ENCODE results near the gene FABP6.
"Not testable (repeated sequence)": the region's sequence is repeated elsewhere in the genome, so short reads cannot be mapped to it uniquely, and the experiment has no call there.

FABP6 gene

DNA sequence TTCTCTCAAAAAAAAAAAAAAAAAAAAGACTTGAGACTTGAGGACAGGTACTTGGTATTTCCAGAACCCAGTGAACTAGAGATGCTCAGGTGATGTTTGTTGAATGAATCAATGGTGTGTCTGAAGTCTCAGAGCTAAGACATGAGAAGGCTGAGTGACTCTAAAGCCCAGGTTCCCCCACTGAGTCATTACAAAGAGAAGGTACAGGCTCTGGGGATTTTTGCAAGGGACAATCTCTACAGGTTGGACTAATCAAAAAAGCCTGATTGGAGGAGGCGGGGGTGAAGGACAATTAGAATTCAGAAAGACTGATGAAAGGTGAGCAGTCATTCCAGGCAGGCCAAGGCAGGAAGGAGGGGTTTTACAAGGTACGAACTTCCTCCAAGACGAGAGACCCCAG, 8.2 kb upstream of the FABP6 start:
- no peak for DNase-seq (ENCODE audit: low spot score)

DNA sequence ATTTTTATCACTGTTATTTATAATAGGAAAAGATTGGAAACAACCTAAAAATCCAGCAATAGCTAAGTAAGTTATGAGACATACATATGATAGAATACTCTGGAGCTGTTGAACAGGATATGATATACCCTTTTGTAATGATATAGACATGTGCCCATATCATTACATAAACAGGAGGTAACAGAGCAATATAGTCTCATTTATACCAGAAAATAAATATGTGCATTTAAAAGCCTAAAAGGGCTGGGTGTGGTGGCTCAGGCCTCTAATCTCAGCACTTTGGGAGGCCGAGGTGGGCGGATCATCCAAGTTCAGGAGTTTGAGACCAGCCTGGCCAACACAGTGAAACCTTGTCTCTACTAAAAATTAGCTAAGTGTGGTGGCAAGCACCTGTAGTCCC, 2.3 kb upstream of the FABP6 start:
- no peak for DNase-seq (ENCODE audit: low spot score)

DNA sequence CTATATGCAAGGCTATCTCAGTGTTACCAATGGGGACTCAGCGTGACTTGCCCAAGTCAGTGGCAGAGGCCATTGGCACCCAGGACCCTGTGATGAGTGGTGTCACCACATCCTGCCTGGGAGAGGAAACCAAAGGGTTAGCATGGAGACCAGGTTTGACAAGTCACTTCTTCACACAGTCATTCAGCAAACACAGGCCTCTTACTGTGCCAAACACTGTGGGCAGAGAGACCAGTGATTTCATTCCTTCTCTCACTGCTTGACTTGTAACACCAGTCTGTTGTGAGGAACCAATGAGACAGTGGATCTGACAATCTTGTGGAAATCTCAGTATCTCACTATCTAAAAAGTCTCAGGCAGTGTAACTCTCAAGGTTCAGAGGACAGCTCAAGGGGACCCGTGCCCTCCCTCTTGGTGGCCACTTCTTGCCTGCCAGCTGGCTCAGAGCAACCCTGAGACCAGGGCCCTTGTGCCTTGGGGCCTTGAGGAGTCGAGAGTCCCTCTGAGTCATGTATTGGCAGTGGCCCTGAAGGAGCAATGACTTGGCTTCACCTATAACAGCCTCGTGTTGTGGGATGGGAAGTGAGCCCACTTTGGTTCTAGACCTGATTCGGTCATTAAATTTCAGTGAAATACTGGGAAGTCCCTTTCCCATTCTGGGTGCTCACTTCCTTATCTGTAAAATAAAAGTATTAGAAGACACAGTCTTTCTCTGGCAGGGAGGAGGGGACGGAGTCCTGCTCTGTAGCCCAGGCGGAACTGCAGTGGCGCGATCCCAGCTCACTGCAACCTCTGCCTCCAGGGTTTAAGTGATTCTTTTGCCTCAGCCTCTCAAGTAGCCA, 1.6 kb downstream of the FABP6 start:
- no peak for DNase-seq (ENCODE audit: low spot score)

DNA sequence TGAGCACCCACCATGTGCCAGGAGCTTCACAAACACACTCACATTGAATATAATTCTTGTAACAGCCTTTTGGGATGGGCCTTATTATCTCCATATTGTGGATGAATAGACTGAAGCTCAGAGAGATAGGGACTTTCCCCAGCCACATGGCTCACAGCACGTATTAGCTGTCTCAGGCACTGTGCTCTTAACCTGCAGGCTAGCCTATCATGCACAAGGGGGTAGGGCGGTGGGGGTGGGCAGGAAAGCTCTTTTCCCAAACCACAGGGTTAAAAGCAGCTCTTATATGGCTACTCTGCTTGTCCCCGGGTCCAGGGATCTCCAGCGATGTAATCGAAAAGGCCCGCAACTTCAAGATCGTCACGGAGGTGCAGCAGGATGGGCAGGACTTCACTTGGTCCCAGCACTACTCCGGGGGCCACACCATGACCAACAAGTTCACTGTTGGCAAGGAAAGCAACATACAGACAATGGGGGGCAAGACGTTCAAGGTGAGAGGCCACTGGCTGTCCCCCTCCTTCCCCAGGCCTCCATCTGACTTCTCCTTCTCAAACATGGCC, 2.6 kb downstream of the FABP6 start:
- DNase-seq (ENCODE audit: low spot score) = no peak

DNA sequence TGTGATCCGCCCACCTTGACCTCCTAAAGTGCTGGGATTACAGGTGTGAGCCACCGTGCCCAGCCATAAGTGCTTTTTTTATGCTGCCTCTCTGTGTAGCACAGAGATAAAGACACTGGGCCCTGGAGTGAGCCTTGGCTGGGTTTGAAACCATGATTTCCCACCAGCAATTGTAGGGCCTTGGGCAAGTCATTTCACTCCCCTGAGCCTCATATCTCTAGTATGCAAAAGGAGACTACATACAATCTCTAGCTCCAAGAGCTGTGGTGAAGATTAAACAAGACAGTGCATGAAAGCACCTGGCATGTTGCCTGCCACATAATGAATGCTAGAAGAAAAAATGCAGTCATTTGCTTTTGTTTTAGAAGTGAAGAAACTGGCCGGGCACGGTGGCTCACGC, 3.9 kb downstream of the FABP6 start:
- DNase-seq (ENCODE audit: low spot score) = no peak

DNA sequence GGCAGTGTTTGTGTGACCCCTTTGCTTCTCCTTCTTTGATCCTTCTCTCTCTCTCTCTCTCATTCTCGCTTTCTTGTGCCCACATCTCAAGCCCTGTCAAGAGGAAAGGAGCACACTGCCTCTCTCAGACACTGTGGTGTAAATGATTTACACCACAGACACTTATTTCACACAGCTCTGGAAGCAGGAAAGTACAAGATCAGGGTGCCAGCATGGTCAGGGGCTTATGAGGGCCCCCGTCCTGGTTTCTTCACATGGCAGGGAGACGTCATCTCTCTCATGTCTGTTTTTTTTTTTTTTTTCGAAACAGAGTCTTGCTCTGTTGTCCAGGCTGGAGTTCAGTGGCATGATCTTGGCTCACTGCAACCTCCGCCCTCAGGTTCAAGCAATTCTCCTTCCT, 6.4 kb downstream of the FABP6 start:
- no peak for DNase-seq (ENCODE audit: low spot score)

DNA sequence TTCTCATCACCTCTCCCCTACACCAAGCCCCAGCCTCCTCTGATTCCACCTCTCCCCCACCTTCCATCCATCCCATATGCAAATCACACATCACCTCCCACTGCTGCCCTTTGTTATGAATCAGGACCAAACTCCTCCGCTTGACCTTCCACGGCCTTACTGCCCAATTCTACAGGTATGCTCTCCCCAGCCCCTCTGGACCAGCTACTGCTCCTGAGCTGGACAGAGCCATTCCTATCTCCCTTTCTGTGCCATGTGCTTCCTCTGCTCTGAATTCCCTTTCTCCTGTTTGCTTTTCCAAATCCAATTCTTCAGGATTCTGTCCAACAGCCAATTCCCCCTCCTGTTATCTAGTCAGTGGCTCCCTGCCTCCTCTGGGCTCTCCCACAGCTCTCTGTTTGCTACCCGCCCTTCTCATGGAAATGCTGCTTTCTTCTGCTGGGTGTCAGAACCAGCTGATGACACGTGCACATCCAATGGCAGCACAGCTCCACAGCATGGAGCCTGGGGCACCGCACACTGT, 8.3 kb downstream of the FABP6 start:
- no peak for DNase-seq (ENCODE audit: low spot score)

DNA sequence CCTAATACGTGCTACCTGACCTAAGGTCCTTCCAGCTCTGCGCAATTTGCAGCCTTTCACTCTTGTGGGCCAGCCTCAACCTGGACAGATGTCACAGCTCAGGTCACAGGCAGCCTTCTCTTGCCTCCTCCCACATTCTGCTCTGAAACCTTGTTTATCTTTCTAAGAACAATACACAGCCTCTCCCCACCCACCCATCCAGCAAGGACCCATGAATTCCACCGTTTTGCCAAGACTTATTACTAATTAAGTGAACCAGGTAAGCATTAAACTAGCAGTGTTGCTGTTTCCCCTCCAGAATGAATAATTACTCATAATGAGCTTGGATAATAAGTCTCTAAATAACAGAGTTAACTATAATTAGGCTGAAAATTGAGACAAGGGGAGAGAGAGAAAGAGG, 11.0 kb downstream of the FABP6 start:
- no peak for DNase-seq (ENCODE audit: low spot score)

DNA sequence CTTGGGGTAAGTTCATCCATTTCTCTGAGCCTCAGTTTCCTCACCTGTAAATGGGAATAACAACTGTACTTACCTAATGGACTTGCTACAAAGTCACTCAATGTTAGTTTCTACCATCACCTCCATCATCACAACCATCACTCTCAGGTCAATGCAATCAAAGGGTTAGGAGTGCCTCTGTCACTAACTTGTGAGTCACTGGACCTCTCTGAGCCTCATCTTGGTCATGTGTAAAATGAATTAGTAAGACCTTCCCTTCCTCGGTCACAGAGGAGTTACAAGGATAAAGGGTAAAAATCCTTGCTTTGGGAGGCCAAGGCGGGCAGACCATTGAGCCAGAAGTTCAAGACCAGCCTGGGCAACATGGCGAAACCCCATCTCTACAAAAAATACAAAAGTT, 12.8 kb downstream of the FABP6 start:
- DNase-seq (ENCODE audit: low spot score) = no peak

DNA sequence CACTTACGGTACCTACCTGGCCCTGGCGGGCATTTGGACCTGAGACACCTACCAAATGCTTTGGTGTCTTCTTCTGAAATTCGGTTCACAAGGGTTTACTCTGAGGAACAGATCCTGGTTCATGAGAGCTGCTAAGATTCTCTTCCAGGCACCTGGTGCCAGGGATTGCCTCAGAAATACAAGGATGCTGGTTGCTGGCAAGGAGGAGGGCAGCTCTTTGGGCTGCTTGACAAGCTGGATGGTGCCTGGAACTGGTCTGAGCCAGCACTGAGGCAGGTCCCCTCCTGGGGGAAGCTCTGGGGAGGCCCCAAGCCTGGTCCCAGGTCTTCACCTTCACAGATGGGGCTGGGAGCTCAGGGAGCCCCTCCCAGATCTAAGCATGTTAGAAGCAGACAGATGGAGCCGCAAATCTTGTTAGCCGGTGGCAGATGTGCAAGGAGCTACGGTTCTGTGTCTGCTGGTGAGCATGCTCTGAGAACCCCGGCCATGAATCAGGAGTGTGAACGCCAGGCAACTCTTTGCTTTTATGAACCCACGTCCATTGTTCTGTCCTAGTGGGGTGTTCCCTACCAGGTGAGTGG, 16.3 kb downstream of the FABP6 start:
- no peak for DNase-seq (ENCODE audit: low spot score)

DNA sequence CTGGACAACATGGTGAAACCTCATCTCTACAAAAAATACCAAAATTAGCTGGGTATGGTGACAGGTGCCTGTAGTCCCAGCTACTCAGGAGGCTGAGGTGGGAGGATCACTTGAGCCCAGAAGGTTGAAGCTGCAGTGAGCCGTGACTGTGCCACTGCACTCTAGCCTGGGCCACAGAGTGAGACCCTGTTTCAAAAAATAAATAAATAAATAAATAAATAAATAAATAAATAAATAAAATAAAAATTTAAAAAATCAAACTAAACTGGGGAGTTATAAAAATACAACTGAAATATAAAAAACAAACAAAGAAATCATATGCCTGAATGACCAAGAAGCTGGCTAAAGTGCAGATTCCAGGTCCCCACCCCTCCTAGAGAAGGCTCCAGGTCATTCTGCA, 20.3 kb downstream of the FABP6 start:
- DNase-seq (ENCODE audit: low spot score) = not testable (repeated sequence)

DNA sequence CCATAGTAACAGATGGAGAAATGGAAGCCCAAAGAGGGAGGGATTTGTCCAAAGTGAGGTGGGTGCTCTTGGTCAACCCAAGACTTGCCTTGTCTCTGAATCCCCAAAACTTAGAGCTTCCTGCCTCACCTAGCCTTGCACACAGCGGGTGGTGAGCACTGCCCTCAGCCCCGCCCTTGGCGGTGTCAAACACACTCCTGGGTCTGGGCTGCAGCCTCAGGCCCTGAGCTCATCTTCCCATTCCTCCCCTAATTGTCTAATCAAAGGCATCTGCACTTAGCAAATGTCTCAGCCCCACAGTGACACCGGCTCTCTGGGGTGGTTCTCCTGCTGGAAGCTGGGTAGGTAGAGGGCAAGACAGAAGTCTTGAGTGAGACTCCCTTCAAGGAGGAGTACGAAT, 20.9 kb downstream of the FABP6 start:
- DNase-seq (ENCODE audit: low spot score) = no peak

DNA sequence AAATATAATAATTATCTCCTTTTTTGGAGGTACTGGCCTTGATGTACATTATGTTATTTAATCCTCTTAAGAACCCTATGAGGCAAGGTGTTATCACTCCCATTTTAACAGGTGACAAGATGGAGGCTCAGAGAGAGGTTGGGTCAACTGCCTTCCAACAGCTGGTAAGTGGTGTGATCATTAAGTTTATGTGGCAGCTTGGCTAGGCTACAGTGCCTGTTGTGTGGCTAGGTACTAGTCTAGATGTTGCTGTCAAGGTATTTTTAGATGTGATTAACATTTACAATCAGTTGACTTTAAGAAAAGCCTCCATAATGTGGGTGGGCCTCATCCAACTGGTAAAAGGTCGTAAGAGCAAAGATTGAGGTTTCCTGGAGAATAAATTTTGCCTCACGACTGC, 21.5 kb downstream of the FABP6 start:
- DNase-seq (ENCODE audit: low spot score) = no peak

DNA sequence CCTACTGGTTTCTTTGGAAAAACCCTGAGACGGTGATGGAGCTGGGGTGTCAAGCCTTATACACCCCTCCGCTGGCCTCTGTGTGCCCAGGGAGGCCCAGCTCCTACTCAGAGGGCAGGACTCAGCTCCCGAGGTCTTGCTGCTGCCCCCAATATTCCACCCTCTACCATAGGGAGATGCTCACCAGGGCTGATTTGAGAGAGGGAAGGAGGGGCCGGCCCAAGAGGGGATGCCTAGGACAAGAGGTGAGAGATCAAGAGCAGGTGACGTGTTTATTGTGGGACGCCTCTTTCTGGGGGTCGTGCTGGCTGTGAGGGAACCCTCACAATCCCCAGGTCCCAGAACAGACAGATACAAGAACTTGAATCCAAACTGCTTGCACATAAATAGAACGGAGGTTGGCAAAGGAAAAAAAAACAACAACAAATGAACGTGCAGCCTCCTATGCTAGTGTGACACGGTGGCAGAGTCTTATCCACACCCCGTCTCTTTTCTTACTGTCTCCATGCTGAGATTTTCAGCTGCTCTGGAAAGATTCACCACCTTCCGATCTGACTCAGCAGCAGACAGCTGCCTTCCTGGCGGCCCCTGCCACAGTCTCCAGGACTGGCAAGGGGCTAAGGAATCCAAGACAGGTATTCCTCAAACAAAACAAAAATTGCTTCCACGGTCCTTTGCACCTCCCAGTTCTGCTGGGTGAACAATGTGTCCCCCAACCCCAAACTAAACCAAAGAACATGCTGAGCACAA, 22.3 kb downstream of the FABP6 start:
- DNase-seq (ENCODE audit: low spot score) = no peak

DNA sequence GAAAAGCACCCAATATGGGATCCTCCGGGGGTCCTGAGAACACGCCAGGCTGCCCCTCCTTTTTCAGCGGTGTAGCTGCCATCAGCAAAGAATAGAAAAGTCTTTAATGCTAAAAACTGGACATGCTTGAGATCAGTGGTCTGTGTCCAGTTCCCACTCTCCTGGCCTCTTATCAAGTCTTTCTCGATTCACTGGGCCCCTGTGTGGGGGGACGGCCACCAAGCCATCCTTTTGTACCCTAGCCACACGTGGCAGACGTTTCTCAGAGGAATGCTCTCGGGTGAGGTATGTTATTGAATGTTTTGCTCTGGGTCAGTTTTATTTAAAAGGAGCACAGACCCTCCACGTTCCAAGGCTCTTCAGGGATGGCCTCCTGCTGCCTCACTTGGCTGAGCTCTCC, 23.6 kb downstream of the FABP6 start:
- DNase-seq (ENCODE audit: low spot score) = no peak

DNA sequence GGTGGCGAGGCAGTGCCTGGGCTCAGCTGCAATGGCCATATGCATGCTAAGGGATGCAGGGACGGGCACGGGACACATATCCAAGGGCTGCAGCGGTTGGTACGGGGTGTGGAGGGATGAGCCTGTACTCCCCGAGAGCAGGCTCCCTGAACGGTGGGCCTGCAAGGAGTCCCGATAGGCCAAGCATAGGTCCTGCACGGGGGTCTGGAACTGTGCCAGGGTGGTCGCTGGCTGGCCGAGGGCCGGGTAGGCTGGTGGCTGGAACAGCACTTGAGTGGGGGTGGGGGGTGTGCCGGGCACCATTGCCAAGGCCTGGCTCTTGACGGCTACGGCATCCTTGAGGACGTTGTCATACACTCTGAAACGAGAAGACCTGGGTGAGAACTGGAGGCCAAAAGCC, 24.1 kb downstream of the FABP6 start:
- no peak for DNase-seq (ENCODE audit: low spot score)

DNA sequence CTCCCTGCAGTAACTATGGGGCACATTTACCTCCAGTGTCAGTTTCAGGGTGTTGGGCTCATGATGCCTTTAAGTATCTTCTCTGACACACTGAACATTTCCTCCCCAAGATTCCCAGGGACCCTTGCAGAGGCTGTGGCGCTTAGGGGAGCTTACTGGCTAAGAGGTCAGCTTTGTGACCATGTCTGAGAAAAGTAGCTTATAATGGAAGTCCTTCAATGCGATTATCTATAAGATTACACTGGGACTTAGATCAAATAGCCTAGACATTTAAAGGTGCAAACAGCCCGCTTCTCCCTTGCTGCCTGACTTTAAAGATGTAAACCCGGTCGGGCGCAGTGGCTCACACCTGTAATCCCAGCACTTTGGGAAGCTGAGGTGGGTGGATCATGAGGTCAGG, 25.4 kb downstream of the FABP6 start:
- DNase-seq (ENCODE audit: low spot score) = no peak

DNA sequence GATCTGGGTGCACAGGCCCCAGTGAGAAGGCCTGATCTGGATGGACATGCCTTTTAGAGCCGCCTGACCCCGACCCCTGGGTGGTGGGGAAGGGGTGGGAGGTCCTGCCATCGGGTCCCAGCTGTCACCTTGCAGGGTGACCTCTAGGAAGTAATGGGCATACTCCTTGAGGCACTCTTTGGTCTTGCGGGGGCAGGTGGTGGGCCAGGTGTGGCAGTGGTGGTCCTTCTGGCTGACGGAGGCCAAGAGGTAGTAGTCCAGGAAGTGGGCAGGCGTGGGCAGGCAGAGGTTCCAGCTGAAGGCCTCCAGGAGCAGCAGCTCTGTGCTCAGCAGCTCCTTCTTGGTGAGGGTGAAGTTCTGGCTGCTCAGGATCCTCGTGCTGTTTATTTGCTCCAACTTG, 30.0 kb downstream of the FABP6 start:
- no peak for DNase-seq (ENCODE audit: low spot score)

DNA sequence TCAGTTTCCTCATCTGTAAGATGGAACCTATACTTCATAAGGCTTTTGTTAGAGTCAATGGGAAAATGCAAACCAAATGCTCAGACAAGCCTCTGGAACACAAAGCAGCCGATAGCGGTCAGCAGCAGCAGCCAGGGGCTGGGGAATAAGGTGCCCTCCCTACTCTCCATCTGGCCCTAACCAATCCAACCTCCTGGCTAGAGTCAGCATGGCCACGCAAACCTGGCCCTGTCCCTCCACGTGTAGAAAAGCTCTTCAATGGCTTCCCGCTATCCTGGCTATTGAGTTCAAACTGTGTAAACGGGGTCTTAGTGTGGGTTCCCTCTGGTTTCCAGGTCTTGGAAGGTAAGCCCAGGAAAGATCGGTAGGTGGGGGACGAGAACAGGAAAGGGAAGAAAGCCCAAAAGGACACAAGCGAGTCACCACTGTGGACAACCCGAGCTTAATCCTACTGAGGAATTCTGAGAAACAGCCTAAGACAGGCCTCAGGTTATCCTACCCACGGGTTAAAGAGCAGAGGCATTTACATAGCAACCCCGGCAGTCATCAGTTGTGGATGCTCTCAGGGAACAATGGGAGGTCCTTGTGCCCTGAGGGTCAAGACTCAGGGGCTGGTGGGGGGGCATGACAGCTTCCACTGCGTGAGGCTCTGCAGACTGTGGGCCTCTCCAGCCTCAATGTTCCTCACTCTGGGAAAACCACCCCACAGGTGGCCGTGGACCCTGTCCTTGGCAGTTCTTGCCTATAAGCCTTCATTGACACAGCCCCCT, 30.9 kb downstream of the FABP6 start:
- no peak for DNase-seq (ENCODE audit: low spot score)

DNA sequence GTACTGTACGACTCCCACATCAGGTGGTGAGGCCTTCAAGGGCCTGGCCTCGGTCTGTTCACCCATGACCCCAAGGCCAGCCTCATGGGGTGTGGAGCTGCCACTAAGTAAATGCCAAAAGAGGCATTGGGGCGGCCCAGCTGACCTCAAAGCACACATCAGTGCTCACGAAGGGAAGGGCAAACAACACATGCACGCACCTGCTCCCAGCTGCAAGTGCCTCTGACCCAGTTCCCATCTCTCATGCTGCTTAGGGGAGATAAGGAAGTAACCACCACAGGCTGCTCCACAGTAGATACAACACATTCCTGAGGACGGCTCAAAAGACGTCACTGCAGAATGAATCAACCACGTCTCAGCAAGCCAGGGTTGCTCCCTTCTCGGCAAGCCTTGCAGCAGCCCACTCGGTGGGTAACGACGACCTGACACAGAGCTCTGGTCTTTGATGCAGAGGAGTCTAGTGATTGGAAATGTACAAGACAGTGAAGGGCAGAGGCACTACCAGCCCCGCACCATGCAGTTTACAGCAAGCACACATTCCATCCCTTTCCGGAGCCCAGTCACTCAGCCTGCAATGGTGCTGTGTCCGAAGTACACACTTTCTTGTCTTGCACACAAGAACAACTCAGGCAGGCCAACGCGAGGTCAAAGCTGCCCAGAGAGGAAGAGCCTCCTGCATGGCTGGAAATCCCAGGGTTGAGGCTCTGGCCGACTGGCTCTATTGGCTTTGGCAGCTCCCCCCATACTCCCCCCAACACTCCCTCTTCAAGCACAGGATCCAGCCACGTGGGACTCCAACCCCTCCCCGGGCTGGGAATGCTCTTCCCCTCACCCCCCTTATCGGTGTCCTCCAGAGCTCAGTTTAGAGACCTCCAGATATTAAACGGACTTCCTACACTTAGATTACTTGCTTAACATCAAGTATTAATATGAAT, 31.8 kb downstream of the FABP6 start:
- DNase-seq (ENCODE audit: low spot score) = no peak

Data from CD4-positive, alpha-beta T cell treated with Interleukin-15 for 4 hours (primary cell).